Activated CD4-positive, alpha-beta T cell treated with anti-CD3 and anti-CD28 coated beads, Interleukin-2, amount 50 U/mL, for 16 hours (primary cell): ENCODE results near the gene PMF1.
A peak's percentile ranks its signal among the peaks of the same experiment; 100 is the strongest.

ENCODE experiments used
- DNase-seq: peaks from one replicate; pipeline ENCODE4 v3.0.0-alpha.2; 2020

Gene PMF1

GRCh38 chr1:156241311-156241811 is 28.6 kb downstream of the PMF1 start:
- DNase-seq: no peak

GRCh38 chr1:156241926-156242325 is 29.1 kb downstream of the PMF1 start, which contains the start of gene BGLAP:
Gene BGLAP, plus strand, starts transcription at chr1:156242184. Its CDS starts 48 bp downstream, at chr1:156242232.
- no peak for DNase-seq

- DNase-seq: no peak
Observed at GRCh38 chr1:156242738-156243137, 29.9 kb downstream of the PMF1 start.

- DNase-seq: no peak
Observed at GRCh38 chr1:156244126-156244525, 31.3 kb downstream of the PMF1 start.

- DNase-seq: no peak
Observed at GRCh38 chr1:156244712-156245111, 31.9 kb downstream of the PMF1 start.

- peak; percentile 45 for DNase-seq
Observed at GRCh38 chr1:156245451-156246232, 32.8 kb downstream of the PMF1 start.

GRCh38 chr1:156246241-156246780 is 33.5 kb downstream of the PMF1 start:
- DNase-seq: no peak

- DNase-seq: no peak
Observed at GRCh38 chr1:156246781-156247459, 34.1 kb downstream of the PMF1 start.

GRCh38 chr1:156247460-156248322 is 34.9 kb downstream of the PMF1 start, which contains the start of gene PAQR6:
Gene PAQR6, minus strand, starts transcription at chr1:156248056. Its CDS starts 1,325 bp downstream, at chr1:156246731.
- no peak for DNase-seq

GRCh38 chr1:156248323-156248683 is 35.5 kb downstream of the PMF1 start:
- no peak for DNase-seq

- no peak for DNase-seq
Observed at GRCh38 chr1:156249593-156249992, 36.8 kb downstream of the PMF1 start.

GRCh38 chr1:156251527-156251926 is 38.7 kb downstream of the PMF1 start:
- DNase-seq: no peak

GRCh38 chr1:156253634-156254033 is 40.8 kb downstream of the PMF1 start:
- no peak for DNase-seq

GRCh38 chr1:156257711-156258110 is 44.9 kb downstream of the PMF1 start:
- no peak for DNase-seq

GRCh38 chr1:156258859-156259258 is 46.1 kb downstream of the PMF1 start:
- no peak for DNase-seq

- DNase-seq: no peak
Observed at GRCh38 chr1:156259805-156260204, 47.0 kb downstream of the PMF1 start.

- DNase-seq: no peak
Observed at GRCh38 chr1:156260896-156261295, 48.1 kb downstream of the PMF1 start.

GRCh38 chr1:156262461-156263287 is 49.9 kb downstream of the PMF1 start:
- no peak for DNase-seq

GRCh38 chr1:156263288-156263655 is 50.5 kb downstream of the PMF1 start:
- DNase-seq: no peak

- DNase-seq: no peak
Observed at GRCh38 chr1:156266051-156266450, 53.2 kb downstream of the PMF1 start.

GRCh38 chr1:156268336-156268735 is 55.5 kb downstream of the PMF1 start:
- no peak for DNase-seq

- DNase-seq: no peak
Observed at GRCh38 chr1:156270314-156270713, 57.5 kb downstream of the PMF1 start.
